Smooth muscle cell of the brain vasculature (primary cell): Measurements from ENCODE around the gene MYH13.
A peak's percentile ranks its signal among the peaks of the same experiment; 100 is the strongest.
"Not testable (repeated sequence)": the region's sequence is repeated elsewhere in the genome, so short reads cannot be mapped to it uniquely, and the experiment has no call there.

Source experiments
- DNase-seq: peaks from one replicate; pipeline ENCODE4 v3.0.0-alpha.2; 2012; ENCODE audit warnings: low read depth, low spot score

MYH13 gene

DNA sequence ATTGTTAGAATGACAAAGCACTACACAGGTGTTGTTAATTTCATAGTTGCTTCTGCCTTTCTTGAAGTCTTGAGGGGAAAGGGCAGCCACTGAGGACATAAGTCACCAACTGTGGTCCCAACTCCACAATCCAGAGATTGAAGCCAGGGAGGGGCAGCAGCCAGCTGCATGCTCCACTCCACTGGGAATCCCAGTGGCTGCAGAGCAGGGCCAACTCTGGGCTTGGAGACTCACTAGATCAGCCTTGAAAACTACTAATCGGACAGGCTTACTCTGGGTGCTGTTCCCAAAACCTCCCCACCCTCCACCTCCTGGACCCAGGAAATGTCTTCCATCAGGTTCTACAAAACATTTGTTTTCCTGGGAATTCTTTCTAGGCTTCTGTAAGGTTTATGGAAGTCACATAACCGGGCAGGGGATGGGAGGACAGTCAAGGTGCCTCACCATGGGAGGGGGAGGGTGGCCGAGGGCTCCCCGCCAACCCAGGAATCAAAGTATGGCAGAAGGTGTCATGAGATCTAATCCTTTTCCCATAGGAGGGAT, 68.0 kb downstream of the MYH13 start:
- no peak for DNase-seq

DNA sequence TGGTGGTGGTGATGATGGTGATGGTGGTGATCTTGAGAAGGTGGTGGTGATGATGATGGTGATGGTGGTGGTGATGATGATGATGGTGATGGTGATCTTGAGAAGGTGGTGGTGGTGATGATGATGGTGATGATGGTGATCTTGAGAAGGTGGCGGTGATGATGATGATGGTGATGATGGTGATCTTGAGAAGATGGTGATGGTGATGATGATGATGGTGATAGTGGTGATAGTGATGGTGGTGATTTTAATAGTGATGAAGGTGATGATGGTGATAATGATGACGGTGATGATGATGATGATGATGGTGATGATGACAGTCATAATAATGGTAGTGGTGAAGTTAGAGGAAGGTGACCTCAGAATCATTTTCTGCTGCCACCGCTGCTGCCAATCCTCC, 75.1 kb downstream of the MYH13 start:
- no peak for DNase-seq

- peak; percentile 3 for DNase-seq
These were observed 77.0 kb downstream of the MYH13 start for GRCh38 chr17:10295728-10296343.

DNA sequence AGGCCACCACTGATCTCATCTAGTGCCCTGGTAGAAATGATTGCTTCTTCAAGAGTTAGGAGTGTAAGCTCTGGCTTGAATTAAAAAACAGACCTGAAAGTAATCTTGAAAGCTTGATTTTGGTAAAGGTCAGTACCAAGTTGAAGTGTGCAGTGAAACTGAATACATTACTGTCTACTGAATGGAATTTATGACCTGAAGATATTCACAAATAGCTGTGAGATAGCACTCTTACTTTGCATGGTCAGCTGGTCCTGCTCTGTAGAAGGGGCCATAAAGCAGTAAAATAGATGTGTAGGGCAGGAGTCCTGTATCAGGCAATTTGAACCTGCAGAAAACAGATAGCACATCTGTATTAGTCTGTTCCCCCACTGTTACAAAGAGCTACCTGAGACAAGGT, 78.6 kb downstream of the MYH13 start:
- DNase-seq: no peak

DNA sequence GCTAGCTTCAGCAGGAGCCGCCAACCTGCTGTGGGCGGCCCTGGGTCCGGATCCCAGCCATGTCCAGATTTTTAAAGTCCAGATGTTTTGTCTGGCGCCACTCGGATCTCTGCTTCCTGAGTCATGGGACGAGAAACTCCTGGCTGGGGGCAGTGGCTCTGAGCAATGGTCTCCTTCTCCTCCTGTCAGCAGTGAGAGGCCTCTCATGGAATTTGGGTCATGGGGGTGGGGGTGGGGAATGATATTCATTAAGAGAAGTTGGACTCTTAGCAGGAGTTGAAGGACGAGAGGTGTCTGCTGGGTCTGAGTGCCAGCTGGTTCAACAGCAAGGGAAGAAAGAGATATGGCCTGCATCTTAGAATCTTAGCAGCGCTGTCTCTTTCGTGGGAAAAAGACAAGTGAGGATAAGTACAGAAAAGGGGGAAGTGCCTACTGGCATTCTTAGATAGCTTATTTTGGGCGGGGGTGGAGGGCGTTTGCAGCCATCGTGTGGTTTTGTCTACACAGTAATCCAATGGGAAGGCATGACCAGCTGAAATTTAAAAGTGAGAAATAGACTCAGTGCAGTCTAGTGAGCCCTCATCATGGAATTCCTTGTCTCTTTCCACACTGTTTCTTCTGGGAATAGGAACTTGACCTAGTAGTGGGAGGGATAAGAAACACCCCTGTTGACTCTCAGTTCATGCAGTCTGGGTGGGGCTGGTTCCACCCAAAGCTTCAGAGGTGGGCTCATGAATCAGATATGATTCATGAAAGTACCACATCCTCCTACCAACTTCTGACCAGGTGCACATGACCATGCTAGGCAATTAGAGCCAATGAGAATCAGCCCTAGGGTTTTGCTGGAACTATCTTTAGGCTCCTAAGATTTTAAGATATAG, 80.5 kb downstream of the MYH13 start:
- DNase-seq: no peak

- not testable (repeated sequence) for DNase-seq
These were observed 81.2 kb downstream of the MYH13 start for GRCh38 chr17:10291576-10291975.

DNA sequence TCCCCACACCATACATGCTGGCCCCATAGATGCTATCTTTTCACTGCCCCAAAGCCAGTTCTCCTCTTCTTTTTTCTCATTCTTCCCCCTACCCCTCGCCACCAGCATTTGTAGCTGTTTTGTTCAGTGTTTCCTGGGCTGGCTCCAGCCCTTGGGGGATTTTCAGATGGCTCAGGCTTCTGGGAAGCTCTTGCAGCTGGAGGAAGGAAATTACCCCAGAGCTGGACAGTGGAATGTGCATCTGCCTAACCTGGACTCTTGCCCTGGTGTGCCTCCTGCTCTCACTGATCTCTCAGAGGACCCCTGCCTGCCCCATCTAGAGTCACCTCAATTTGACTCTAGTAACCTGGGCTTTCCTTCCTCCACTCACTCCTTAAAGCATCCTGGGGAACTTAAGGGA, 82.8 kb downstream of the MYH13 start:
- DNase-seq: no peak

DNA sequence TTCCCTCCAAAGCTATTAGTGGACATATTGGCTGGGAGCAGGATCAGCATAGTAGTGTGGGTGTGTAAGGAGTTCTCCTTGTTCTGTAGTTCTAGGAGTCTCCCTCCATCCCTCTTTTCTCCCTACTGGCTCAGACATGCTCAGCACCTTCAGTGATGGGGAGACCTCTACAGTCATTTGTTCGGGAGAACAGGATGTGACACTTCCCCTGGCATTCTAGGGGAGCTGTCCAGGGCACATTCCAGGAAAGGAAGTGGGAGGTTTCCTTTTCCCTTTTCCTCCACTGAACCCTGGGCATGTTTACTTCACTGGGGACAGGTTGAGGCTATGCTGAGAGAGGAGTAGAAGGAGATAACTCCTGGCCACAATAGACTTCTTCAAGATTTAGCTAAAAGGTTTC, 86.5 kb downstream of the MYH13 start:
- no peak for DNase-seq

DNA sequence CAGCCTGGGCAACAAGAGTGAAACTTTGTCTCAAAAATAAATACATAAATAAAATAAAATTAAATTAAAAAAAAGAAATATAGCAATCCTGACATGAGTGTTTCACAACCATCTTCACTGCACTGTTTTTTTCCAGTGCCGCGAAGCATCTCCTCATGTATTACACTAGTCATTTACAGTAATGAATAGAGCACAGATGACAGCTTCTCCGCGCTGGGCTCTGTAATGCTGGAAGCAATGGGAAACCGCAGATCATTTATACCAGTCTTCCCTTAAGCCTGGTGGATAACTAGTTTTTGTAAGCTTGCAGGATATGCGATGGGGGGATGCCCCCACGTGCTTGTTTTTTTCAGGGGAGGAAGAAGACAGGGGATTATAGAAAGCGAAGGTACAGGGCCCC, 86.9 kb downstream of the MYH13 start:
- DNase-seq: no peak

DNA sequence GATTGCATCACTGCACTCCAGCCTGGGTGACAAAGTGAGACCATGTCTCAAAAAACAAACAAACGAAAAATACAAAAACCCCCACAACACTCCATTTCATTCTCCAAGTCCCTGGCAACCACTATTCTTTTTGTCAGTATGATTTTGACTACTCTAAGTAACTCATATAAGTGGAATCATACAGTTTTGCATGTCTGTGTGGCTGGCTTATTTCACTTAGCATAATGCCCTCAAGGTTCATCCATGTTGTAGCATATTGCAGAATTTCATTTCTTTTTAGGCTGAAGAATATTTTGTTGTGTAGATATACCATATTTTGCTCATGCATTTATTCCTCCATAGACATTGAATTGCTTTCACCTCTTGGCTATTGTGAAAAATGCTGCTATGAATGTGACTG, 92.7 kb downstream of the MYH13 start:
- no peak for DNase-seq

DNA sequence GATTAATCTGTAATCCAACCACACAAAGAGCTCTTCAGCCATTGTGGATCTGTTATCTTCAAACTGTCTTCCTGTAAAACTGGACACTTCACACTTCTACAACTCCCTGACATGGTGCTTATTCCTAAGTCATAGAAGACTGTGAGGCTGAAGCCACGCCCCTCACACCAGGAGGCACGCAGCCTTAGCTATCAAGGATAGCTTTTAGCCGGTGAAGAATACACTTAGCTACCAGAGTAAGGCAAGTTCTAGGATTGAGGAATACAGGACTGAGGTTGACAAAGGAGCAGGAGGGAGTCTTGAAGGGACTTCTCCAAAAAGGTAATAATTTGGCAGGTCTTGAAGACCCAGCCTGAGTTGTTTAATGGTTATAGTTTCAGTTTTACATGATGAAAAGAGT, 94.6 kb downstream of the MYH13 start:
- DNase-seq: no peak

- DNase-seq: no peak
These were observed 96.4 kb downstream of the MYH13 start for GRCh38 chr17:10276436-10276835.

- no peak for DNase-seq
These were observed 97.4 kb downstream of the MYH13 start for GRCh38 chr17:10275418-10275817.

- DNase-seq: no peak
These were observed 101.7 kb downstream of the MYH13 start for GRCh38 chr17:10271106-10271562.

- no peak for DNase-seq
These were observed 102.5 kb downstream of the MYH13 start for GRCh38 chr17:10270258-10270657.

- no peak for DNase-seq
These were observed 104.8 kb downstream of the MYH13 start for GRCh38 chr17:10268005-10268404.

- no peak for DNase-seq
These were observed 106.4 kb downstream of the MYH13 start for GRCh38 chr17:10266296-10266876.

GRCh38 chr17:10265100-10265810, 107.6 kb downstream of the MYH13 start:
- DNase-seq: no peak

GRCh38 chr17:10264051-10264450, 108.8 kb downstream of the MYH13 start:
- DNase-seq: no peak

DNA sequence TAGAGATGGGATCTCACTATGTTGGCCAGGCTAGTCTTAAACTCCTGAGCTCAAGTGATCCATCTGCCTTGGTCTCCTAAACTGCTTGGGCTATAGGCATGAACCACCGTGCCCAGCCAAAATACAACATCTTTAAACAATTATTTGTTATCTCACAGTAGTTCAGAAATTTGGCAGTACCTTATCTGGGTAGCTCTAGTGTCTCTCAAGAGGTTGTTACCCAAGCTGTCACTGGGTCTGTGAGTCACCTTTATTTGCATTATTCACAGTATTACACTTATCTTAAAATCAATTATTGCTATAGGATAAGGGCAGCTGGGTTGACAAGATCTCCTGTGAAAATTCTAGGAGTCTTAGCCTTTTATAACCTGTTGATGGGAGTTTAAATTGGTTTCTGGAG, 110.4 kb downstream of the MYH13 start:
- DNase-seq: no peak

DNA sequence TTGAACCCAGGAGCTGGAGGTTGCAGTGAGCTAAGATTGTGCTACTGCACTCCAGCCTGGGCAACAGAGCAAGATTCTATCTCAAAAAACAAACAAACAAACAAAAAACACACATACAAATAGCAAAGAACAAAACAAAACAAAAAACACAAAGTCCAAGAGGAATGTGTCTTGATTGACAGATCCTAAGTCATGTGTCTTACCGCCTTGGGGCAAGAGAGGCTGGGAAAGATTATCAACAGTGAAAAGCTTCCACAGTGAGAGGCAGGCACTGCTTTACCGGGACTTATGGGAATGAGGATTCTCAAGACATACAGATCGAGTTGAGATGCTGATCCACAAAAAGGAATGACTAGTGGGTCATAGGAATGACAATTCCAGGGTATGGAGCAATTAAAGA, 111.7 kb downstream of the MYH13 start:
- no peak for DNase-seq
